Smooth muscle cell (in vitro differentiated cells): Measurements from ENCODE around the gene ROBO4. TPM values are rescaled to one million over a fixed set of nuclear protein-coding genes. Genes with fewer than 3 reads are reported as not detected.
A peak's percentile ranks its signal among the peaks of the same experiment; 100 is the strongest.

ENCODE experiments used
- DNase-seq: peaks from one replicate; lab custom pipeline; 2025; ENCODE audit not compliant: unreplicated experiment; lab: John Stamatoyannopoulos, UW
- H2AFZ ChIP-seq: fragments of 200-600 bp; sonication (generic); 2 replicates; pipeline ENCODE4 v1.6.0; 2016; ENCODE audit warnings: antibody characterized with exemption, low read depth, mild to moderate bottlenecking
- H3F3A ChIP-seq: fragments of 200-600 bp; sonication (generic); 2 replicates; pipeline ENCODE4 v1.6.0; 2017; ENCODE audit warnings: antibody characterized with exemption, low read depth
- H3K27ac ChIP-seq: fragments of 200-600 bp; sonication (generic); 2 replicates; pipeline ENCODE4 v1.5.1; 2016; ENCODE audit warnings: low read depth, mild to moderate bottlenecking
- H3K27me3 ChIP-seq: fragments of 200-600 bp; sonication (generic); 2 replicates; pipeline ENCODE4 v1.6.1; 2016; ENCODE audit warnings: low read depth, mild to moderate bottlenecking
- H3K36me3 ChIP-seq: fragments of 200-600 bp; sonication (generic); 2 replicates; pipeline ENCODE4 v1.5.1; 2016; ENCODE audit warnings: low read depth
- H3K4me1 ChIP-seq: fragments of 200-600 bp; sonication (generic); 2 replicates; pipeline ENCODE4 v1.5.1; 2016; ENCODE audit warnings: low read depth
- H3K4me2 ChIP-seq: fragments of 200-600 bp; sonication (generic); 2 replicates; pipeline ENCODE4 v1.6.0; 2016; ENCODE audit warnings: mild to moderate bottlenecking
- H3K4me3 ChIP-seq: fragments of 200-600 bp; sonication (generic); 2 replicates; pipeline ENCODE4 v1.5.1; 2016; ENCODE audit warnings: mild to moderate bottlenecking
- H3K79me2 ChIP-seq: fragments of 200-600 bp; sonication (generic); 2 replicates; pipeline ENCODE4 v1.6.0; 2016; ENCODE audit warnings: low read depth, mild to moderate bottlenecking
- H3K9ac ChIP-seq: fragments of 200-600 bp; sonication (generic); 2 replicates; pipeline ENCODE4 v1.6.0; 2016; ENCODE audit warnings: low read depth
- H3K9me3 ChIP-seq: fragments of 200-600 bp; sonication (generic); replicated peaks from 2 replicates; pipeline ENCODE4 v1.5.1; 2016; ENCODE audit warnings: low read depth
- H4K20me1 ChIP-seq: fragments of 200-600 bp; sonication (generic); 2 replicates; pipeline ENCODE4 v1.6.0; 2016; ENCODE audit warnings: low read depth
- CTCF ChIP-seq: fragments of 200-600 bp; sonication (generic); IDR thresholded peaks from 2 replicates; pipeline ENCODE4 v1.5.1; 2017; ENCODE audit warnings: borderline replicate concordance, mild to moderate bottlenecking, antibody characterized with exemption; ENCODE audit not compliant: insufficient read depth, poor library complexity, severe bottlenecking
- WGBS: methylation state at CpG from one replicate; pipeline ENCODE4 v1.1.7; 2016; ENCODE audit warnings: low lambda C conversion rate; 5-methylcytosine and 5-hydroxymethylcytosine counted together
- polyA plus RNA-seq: library from polyadenylated mRNA; unstranded; fragments of >200 nt; fragmentation: Nextera tagmentation; extraction: Ambion mirVana; gene quantifications from 2 replicates; pipeline ENCODE4 v1.2.1, GENCODE V29; 2016
- total RNA-seq: library from RNA; depleted of rRNA; stranded (reverse); fragments of >200 nt; gene quantifications from 2 replicates; pipeline ENCODE4 v1.2.3, GENCODE V29; 2014

ROBO4 gene
- total and polyA plus RNA-seq, 2 experiments from 2014 or later: 0.40 TPM; not detected in 1

- TF ChIP-seq CTCF: no peak
- Histone ChIP-seq H4K20me1 (no peaks in the 10 kb centered on the region), H2AFZ (no peak overlapping the region), H3K9me3 (no peaks in the 10 kb centered on the region), H3K27ac (no peak overlapping the region), H3K4me1 (peaks cover 4% of the 10 kb centered on the region), H3F3A (no peaks in the 10 kb centered on the region), H3K36me3 (no peaks in the 10 kb centered on the region), H3K27me3 (no peaks in the 10 kb centered on the region), H3K4me3 (no peak overlapping the region), H3K9ac (no peak overlapping the region), H3K79me2 (no peaks in the 10 kb centered on the region), H3K4me2 (no peak overlapping the region)
- no peak for DNase-seq
Observed at GRCh38 chr11:124916370-124916710, 18.7 kb upstream of the ROBO4 start.

- TF ChIP-seq CTCF: no peak
- DNase-seq: no peak
- H4K20me1 ChIP-seq: no peaks in the 10 kb centered on the region
- H3K4me1 ChIP-seq: peaks cover 4% of the 10 kb centered on the region
- no peaks in the 10 kb centered on the region for H3K79me2 ChIP-seq
- H3K27ac ChIP-seq: no peak overlapping the region
- H3K27me3 ChIP-seq: no peaks in the 10 kb centered on the region
- no peak overlapping the region for H3K4me3 ChIP-seq
- no peaks in the 10 kb centered on the region for H3K9me3 ChIP-seq
- H3K36me3 ChIP-seq: no peaks in the 10 kb centered on the region
- WGBS: 78% methylated on average over 3 of the region's 3 CpGs
- no peaks in the 10 kb centered on the region for H3F3A ChIP-seq
- H3K9ac ChIP-seq: no peak overlapping the region
- H3K4me2 ChIP-seq: no peak overlapping the region
- H2AFZ ChIP-seq: no peak overlapping the region
Observed at GRCh38 chr11:124915541-124916369, 18.1 kb upstream of the ROBO4 start.

- TF ChIP-seq CTCF: no peak
- 100% methylated on average over 1 of the region's 1 CpG for WGBS
- H2AFZ ChIP-seq: no peak overlapping the region
- no peaks in the 10 kb centered on the region for H4K20me1 ChIP-seq
- H3K79me2 ChIP-seq: no peaks in the 10 kb centered on the region
- peaks cover 4% of the 10 kb centered on the region for H3F3A ChIP-seq
- no peaks in the 10 kb centered on the region for H3K4me1 ChIP-seq
- no peaks in the 10 kb centered on the region for H3K36me3 ChIP-seq
- DNase-seq: no peak
- H3K4me2 ChIP-seq: no peak overlapping the region
- no peaks in the 10 kb centered on the region for H3K9me3 ChIP-seq
- no peak overlapping the region for H3K4me3 ChIP-seq
- no peaks in the 10 kb centered on the region for H3K27me3 ChIP-seq
- H3K9ac ChIP-seq: no peak overlapping the region
- H3K27ac ChIP-seq: no peak overlapping the region
Observed at GRCh38 chr11:124902616-124903015, 5.0 kb upstream of the ROBO4 start.

- no peak for TF ChIP-seq CTCF
- no peak for DNase-seq
- H3K4me1 ChIP-seq: no peaks in the 10 kb centered on the region
Observed at GRCh38 chr11:124900464-124900863, 2.8 kb upstream of the ROBO4 start.

More at GRCh38 chr11:124900464-124900863, 2.8 kb upstream of the ROBO4 start:
- H3K27ac ChIP-seq: peak overlapping the region; percentile 37
- WGBS: 36% methylated on average over 5 of the region's 5 CpGs
- no peak overlapping the region for H3K4me2 ChIP-seq
- no peak overlapping the region for H3K4me3 ChIP-seq
- H3K9me3 ChIP-seq: no peaks in the 10 kb centered on the region
- H3K79me2 ChIP-seq: no peaks in the 10 kb centered on the region
- H2AFZ ChIP-seq: peak overlapping the region; percentile 46
- no peaks in the 10 kb centered on the region for H3K27me3 ChIP-seq
- H4K20me1 ChIP-seq: no peaks in the 10 kb centered on the region
- H3F3A ChIP-seq: peaks cover 4% of the 10 kb centered on the region
- no peaks in the 10 kb centered on the region for H3K36me3 ChIP-seq
- H3K9ac ChIP-seq: peak overlapping the region; percentile 42
